Ascending aorta (tissue), 2 donors: ENCODE measurements around the gene NEK6. TPM values are rescaled to one million over a fixed set of nuclear protein-coding genes. Genes with fewer than 3 reads are reported as not detected.

ENCODE experiments used
- DNase-seq, 2 donors: peaks; one replicate each; pipeline ENCODE4 v3.0.0-alpha.2; 2019; ENCODE audit warnings: low spot score in 2 of 2
- H3K27ac ChIP-seq, 2 donors: fragments of 200-600 bp; sonication (generic); one replicate each; pipeline ENCODE4 v1.5.1; 2016 to 2017; ENCODE audit warnings: mild to moderate bottlenecking in 1 of 2
- H3K27me3 ChIP-seq: fragments of 200-600 bp; sonication (generic); one replicate; pipeline ENCODE4 v1.5.1; 2017
- H3K36me3 ChIP-seq, 2 donors: fragments of 200-600 bp; sonication (generic); one replicate each; pipeline ENCODE4 v1.5.1; 2016
- H3K4me1 ChIP-seq, 2 donors: fragments of 200-600 bp; sonication (generic); one replicate each; pipeline ENCODE4 v1.5.1; 2016 to 2017; ENCODE audit warnings: mild to moderate bottlenecking in 1 of 2
- H3K4me3 ChIP-seq, 2 donors: fragments of 200-600 bp; sonication (generic); one replicate each; pipeline ENCODE4 v1.5.1; 2016 to 2017; ENCODE audit warnings: mild to moderate bottlenecking in 1 of 2
- H3K9me3 ChIP-seq, 2 donors: fragments of 200-600 bp; sonication (generic); one replicate each; pipeline ENCODE4 v1.5.1; 2016
- intact Hi-C: fragments of 100-400 bp; cut with DNase I; formaldehyde crosslinking; loops from one replicate; pipeline ENCODE4 v1.15.1; 2023
- total RNA-seq: library from RNA; depleted of rRNA; stranded (reverse); fragments of >200 nt; gene quantifications from one replicate; pipeline ENCODE4 v1.1.0, GENCODE V29; 2016
- TF ChIP-seq, protein P1 (sequence below), 3 experiments: fragments of 200-600 bp in 2 of 3; fragments of 450-650 bp in 1 of 3; sonication (generic) in 2 of 3; IDR thresholded peaks; one replicate each; pipeline ENCODE4 v1.5.1; 2016 to 2019; ENCODE audit warnings: antibody characterized with exemption in 3 of 3, mild to moderate bottlenecking in 1 of 3, moderate library complexity in 1 of 3

The NEK6 gene
- total RNA-seq, 1 donor from 2014 or later, result 6.7 TPM

GRCh38 chr9:124215956-124216355 lies 41.8 kb upstream of the NEK6 start:
- H3K9me3 ChIP-seq, result no peaks in the 10 kb centered on the region
- peak in 1 of 2 donors; percentile 25 for DNase-seq
- TF ChIP-seq, protein P1, sequence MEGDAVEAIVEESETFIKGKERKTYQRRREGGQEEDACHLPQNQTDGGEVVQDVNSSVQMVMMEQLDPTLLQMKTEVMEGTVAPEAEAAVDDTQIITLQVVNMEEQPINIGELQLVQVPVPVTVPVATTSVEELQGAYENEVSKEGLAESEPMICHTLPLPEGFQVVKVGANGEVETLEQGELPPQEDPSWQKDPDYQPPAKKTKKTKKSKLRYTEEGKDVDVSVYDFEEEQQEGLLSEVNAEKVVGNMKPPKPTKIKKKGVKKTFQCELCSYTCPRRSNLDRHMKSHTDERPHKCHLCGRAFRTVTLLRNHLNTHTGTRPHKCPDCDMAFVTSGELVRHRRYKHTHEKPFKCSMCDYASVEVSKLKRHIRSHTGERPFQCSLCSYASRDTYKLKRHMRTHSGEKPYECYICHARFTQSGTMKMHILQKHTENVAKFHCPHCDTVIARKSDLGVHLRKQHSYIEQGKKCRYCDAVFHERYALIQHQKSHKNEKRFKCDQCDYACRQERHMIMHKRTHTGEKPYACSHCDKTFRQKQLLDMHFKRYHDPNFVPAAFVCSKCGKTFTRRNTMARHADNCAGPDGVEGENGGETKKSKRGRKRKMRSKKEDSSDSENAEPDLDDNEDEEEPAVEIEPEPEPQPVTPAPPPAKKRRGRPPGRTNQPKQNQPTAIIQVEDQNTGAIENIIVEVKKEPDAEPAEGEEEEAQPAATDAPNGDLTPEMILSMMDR (IDR thresholded peaks at IDR 0.05), result no peak
- H3K4me3 ChIP-seq, result no peak overlapping the region
- H3K36me3 ChIP-seq, result no peaks in the 10 kb centered on the region
- H3K27ac ChIP-seq, result no peak overlapping the region
- intact Hi-C loops, result no loop called here
- H3K27me3 ChIP-seq, result no peaks in the 10 kb centered on the region
- peaks cover 0 to 3% of the 10 kb centered on the region in 2 donors for H3K4me1 ChIP-seq

DNA sequence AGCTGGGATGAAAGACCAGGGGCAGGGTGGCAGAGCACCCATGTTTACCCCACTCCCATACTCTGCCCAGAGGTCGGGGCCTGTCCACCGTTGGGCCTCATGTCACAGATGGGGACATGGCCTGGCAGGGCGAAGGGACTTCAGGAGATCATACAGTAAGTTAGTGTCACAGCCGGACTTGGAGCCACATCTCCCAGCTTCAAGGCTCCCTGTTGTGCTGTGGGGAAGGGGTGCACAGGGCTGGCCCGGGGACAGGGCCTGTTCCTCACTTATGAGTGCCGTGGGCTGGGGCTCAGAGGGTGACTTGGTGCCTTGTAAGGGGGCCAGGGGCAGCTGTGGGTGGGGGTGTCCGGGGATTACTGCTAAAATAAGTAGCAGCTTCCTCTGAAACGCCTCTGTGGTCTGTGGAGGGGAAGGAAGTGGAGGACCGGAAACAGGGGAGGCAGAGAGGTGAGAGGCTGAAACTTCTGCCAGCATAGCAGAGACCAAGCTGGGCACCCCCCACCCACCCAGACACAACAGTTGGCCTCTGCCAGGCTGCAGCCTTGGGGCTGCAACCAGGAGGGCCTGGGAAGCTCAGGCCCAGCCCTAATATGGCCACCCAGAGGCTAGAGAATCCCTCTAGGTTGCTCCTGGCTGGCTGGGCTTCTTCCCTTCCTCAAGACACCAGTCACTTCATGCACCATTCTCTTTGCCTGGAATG lies 41.1 kb upstream of the NEK6 start:
- peak in 1 of 2 donors; percentile 67 for DNase-seq
- Histone ChIP-seq H3K36me3 (no peaks in the 10 kb centered on the region), H3K4me3 (no peak overlapping the region), H3K4me1 (peaks cover 0 to 3% of the 10 kb centered on the region in 2 donors), H3K27me3 (no peaks in the 10 kb centered on the region), H3K27ac (no peak overlapping the region), H3K9me3 (no peaks in the 10 kb centered on the region)
- TF ChIP-seq, protein P1 (IDR thresholded peaks at IDR 0.05), result no peak
- intact Hi-C loops, result no loop called here

- Histone ChIP-seq H3K4me3 (no peak overlapping the region), H3K9me3 (no peaks in the 10 kb centered on the region), H3K4me1 (peaks cover 0 to 3% of the 10 kb centered on the region in 2 donors), H3K36me3 (no peaks in the 10 kb centered on the region), H3K27ac (peak overlapping the region in 1 of 2 donors; percentile 41), H3K27me3 (no peaks in the 10 kb centered on the region)
- intact Hi-C loops, result no loop called here
- TF ChIP-seq, protein P1 (IDR thresholded peaks at IDR 0.05), result no peak
- DNase-seq, result peak in 1 of 2 donors; percentile 56
These were observed 39.8 kb upstream of the NEK6 start for GRCh38 chr9:124217836-124218437.

- H3K4me1 ChIP-seq, result peaks cover 0 to 3% of the 10 kb centered on the region in 2 donors
- H3K27ac ChIP-seq, result peak overlapping the region in 1 of 2 donors; percentile 41
- TF ChIP-seq, protein P1 (IDR thresholded peaks at IDR 0.05), result peak in 1 of 3 experiments; percentile 1
- DNase-seq, result peak; percentile 43 to 76
- intact Hi-C loops, result no loop called here
- no peak overlapping the region for H3K4me3 ChIP-seq
- H3K9me3 ChIP-seq, result no peaks in the 10 kb centered on the region
- no peaks in the 10 kb centered on the region for H3K36me3 ChIP-seq
- H3K27me3 ChIP-seq, result no peaks in the 10 kb centered on the region
These were observed 39.2 kb upstream of the NEK6 start for GRCh38 chr9:124218438-124218982.

DNA sequence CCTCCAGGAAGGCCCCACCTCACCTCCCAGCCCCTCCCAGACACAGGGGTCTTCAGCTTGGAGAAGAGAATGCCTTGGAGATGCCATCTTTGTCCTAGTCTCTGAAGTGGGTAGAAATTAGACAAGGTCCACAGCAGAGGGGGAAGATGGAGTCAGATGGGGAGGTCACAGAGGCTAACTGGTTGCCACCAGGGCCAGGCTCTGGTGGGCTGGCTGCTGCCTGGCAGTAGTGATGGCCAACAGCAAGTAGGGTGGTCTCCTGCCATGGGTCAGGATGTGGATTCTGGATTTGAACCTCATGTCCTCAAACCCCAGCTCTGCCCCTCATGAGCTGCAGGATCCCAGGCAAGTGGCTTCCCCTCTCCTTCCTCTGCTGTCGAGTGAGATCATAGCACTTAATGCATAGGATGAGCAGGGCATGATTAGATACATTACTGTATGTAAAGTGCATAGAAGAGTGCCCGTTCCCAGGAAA lies 38.7 kb upstream of the NEK6 start:
- Histone ChIP-seq H3K4me3 (no peak overlapping the region), H3K4me1 (peaks cover 0 to 3% of the 10 kb centered on the region in 2 donors), H3K9me3 (no peaks in the 10 kb centered on the region), H3K27ac (no peak overlapping the region), H3K27me3 (no peaks in the 10 kb centered on the region), H3K36me3 (no peaks in the 10 kb centered on the region)
- intact Hi-C loops, result no loop called here
- DNase-seq, result no peak
- TF ChIP-seq, protein P1 (IDR thresholded peaks at IDR 0.05), result no peak
